Heart left ventricle (tissue), 16 donors: ENCODE measurements around the gene ZNF275. TPM values are rescaled to one million over a fixed set of nuclear protein-coding genes. Genes with fewer than 3 reads are reported as not detected.

ENCODE experiments used
- ATAC-seq, 4 donors: fragments of 200-7000 bp; cut with Tn5 transposase; one replicate each; pipeline ENCODE4 v1.9.1; 2020 to 2022; ENCODE audit warnings: moderate library complexity in 4 of 4, mild to moderate bottlenecking in 3 of 4, moderate number of reproducible peaks in 1 of 4
- DNase-seq, 5 donors: peaks; one replicate each; pipeline ENCODE4 v3.0.0-alpha.2; 2020
- H3K27ac ChIP-seq, 12 donors: fragments of 200-600 bp; sonication (generic) in 4 of 12; one replicate each; pipeline versions ENCODE4 v1.5.0 to v1.8.0; 2016 to 2022; ENCODE audit warnings: mild to moderate bottlenecking in 2 of 12
- H3K27me3 ChIP-seq, 9 donors: fragments of 200-600 bp; sonication (generic) in 2 of 9; one replicate each; pipeline versions ENCODE4 v1.5.1 to v1.8.0; 2016 to 2022; ENCODE audit warnings: mild to moderate bottlenecking in 3 of 9
- H3K36me3 ChIP-seq, 9 donors: fragments of 200-600 bp; sonication (generic) in 2 of 9; one replicate each; pipeline versions ENCODE4 v1.5.0 to v1.8.0; 2018 to 2022; ENCODE audit warnings: mild to moderate bottlenecking in 2 of 9
- H3K4me1 ChIP-seq, 12 donors: fragments of 200-600 bp; sonication (generic) in 4 of 12; one replicate each; pipeline versions ENCODE4 v1.5.0 to v1.8.0; 2016 to 2022; ENCODE audit warnings: mild to moderate bottlenecking in 3 of 12
- H3K4me3 ChIP-seq, 12 donors: fragments of 200-600 bp; sonication (generic) in 4 of 12; one replicate each; pipeline versions ENCODE4 v1.5.0 to v1.8.0; 2017 to 2022; ENCODE audit warnings: mild to moderate bottlenecking in 9 of 12, moderate library complexity in 4 of 12
- H3K9me3 ChIP-seq, 12 donors: fragments of 200-600 bp; sonication (generic) in 4 of 12; one replicate each; pipeline versions ENCODE4 v1.5.0 to v1.8.0; 2016 to 2022; ENCODE audit warnings: mild to moderate bottlenecking in 1 of 12
- POLR2A ChIP-seq, 2 donors: fragments of 450-650 bp; IDR thresholded peaks; one replicate each; pipeline ENCODE4 v1.6.1; 2017; ENCODE audit warnings: antibody characterized with exemption in 2 of 2, mild to moderate bottlenecking in 2 of 2, moderate library complexity in 2 of 2
- WGBS, 4 donors: extraction: QIAGEN DNeasy Blood & Tissue Kit in 2 of 4; methylation state at CpG; one replicate each; pipeline versions ENCODE4 v1.1.5 to v1.1.7; 2013 to 2018; 5-methylcytosine and 5-hydroxymethylcytosine counted together
- intact Hi-C, 10 donors: fragments of 100-400 bp; cut with DNase I; formaldehyde crosslinking; loops; one replicate each; pipeline versions ENCODE4 v1.11.1 to v1.14.2; 2022
- polyA plus RNA-seq, 2 donors: library from polyadenylated mRNA; stranded (reverse); fragments of 200-250 nt; gene quantifications; one replicate each; pipeline ENCODE4 v1.2.3, GENCODE V29; 2013
- total RNA-seq, 9 donors: library from RNA; depleted of rRNA in 2 of 9; stranded (reverse); fragments of >200 nt in 2 of 9; fragmentation: NEBNext Ultra II Directional in 3 of 9; extraction: Animal tissue kit (Norgen Biotek cat#: 25700) in 3 of 9; gene quantifications; one replicate each; pipeline versions ENCODE4 v1.1.0 to v1.2.4, GENCODE V29; 2016 to 2023
- TF ChIP-seq, protein P1 (sequence below), 12 donors: fragments of 200-600 bp; sonication (generic) in 4 of 12; IDR thresholded peaks; one replicate each; pipeline versions ENCODE4 v1.5.0 to v1.8.0; 2018 to 2022; ENCODE audit warnings: antibody characterized with exemption in 12 of 12, mild to moderate bottlenecking in 5 of 12
- donor health status: ischemic (EF 13 %, LVEDD 7.1; RV severe dilation, severe dysfunction).
- donor health status: healthy with polysubstance abuse.
- donor health status: DM: no; HTN: yes; CAD: no.
- donor health status: DM: no; HTN: no; CAD: no.
- donor health status: ischemic (EF 25% LVEDD 6.9; RV normal size, moderate dysfunction).
- donor health status: ischemic (EF 25% LVEDD 5.7; RV mildly dilated, moderate dysfunction).
- donor health status: healthy.
- donor health status: DM: yes; HTN: yes; CAD: no.
- donor health status: ischemic (EF 35%, LVEDD 5.7; RV mildly dilated, moderate dysfunction).
- donor health status: nonischemic (EF 11% LVEDD 7.7; RV severe dilation, severe dysfunction).
- donor health status: DM: yes; HTN: yes; CAD: no.
- donor health status: PGD.
- donor health status: ischemic (EF 29% LVEDD 5.4; RV normal size, mild dysfunction).
- donor health status: nonischemic (EF 23%, LVEDD 6.1; RV moderate dilation, normal function).

The ZNF275 gene
- total and polyA plus RNA-seq, 11 donors, result 2.1 to 8.6 (median 7.8) TPM

- Histone ChIP-seq H3K9me3 (no peaks in the 10 kb centered on the region), H3K36me3 (no peaks in the 10 kb centered on the region), H3K27ac (no peak overlapping the region), H3K27me3 (peaks cover 0 to 25% (median 0%) of the 10 kb centered on the region in 9 donors), H3K4me3 (no peak overlapping the region), H3K4me1 (no peaks in the 10 kb centered on the region)
- DNase-seq (no peak), ATAC-seq (no peak)
- WGBS, 4 donors, result 44 to 68% (median 58%) methylated on average over 5 of the region's 5 CpGs
- TF ChIP-seq POLR2A (IDR thresholded peaks at IDR 0.05), result no peak
- TF ChIP-seq, protein P1, sequence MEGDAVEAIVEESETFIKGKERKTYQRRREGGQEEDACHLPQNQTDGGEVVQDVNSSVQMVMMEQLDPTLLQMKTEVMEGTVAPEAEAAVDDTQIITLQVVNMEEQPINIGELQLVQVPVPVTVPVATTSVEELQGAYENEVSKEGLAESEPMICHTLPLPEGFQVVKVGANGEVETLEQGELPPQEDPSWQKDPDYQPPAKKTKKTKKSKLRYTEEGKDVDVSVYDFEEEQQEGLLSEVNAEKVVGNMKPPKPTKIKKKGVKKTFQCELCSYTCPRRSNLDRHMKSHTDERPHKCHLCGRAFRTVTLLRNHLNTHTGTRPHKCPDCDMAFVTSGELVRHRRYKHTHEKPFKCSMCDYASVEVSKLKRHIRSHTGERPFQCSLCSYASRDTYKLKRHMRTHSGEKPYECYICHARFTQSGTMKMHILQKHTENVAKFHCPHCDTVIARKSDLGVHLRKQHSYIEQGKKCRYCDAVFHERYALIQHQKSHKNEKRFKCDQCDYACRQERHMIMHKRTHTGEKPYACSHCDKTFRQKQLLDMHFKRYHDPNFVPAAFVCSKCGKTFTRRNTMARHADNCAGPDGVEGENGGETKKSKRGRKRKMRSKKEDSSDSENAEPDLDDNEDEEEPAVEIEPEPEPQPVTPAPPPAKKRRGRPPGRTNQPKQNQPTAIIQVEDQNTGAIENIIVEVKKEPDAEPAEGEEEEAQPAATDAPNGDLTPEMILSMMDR (IDR thresholded peaks at IDR 0.05), result no peak
- intact Hi-C loops, result no loop called here
Measured at GRCh38 chrX:153299855-153300254, 34.1 kb upstream of the ZNF275 start.

GRCh38 chrX:153301746-153302145 lies 32.2 kb upstream of the ZNF275 start:
- no peak for DNase-seq
- H3K4me1 ChIP-seq, result no peaks in the 10 kb centered on the region

DNA sequence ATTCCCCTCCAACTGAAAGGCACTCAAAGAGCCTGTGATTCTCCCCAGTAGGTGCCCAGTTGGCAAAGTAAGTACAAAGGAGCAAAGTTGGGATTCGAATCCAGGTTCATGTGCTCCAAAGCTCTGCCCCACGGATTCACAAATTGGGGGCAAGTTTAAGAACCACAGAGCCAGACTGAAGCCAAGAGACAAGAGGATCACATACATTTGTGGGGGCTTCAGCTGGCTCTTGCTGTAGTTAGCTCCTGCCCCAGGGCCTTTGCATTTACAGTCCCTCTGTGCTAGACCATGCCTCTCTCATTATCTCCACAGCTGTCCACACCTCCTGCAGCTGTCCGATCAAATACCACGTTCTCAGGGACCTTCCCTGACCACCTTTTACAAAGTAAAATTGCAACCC lies 31.2 kb upstream of the ZNF275 start:
- Histone ChIP-seq H3K9me3 (no peaks in the 10 kb centered on the region), H3K27me3 (peaks cover 0 to 20% (median 0%) of the 10 kb centered on the region in 9 donors), H3K4me3 (no peak overlapping the region), H3K36me3 (no peaks in the 10 kb centered on the region), H3K4me1 (no peaks in the 10 kb centered on the region), H3K27ac (no peak overlapping the region)
- ATAC-seq, result no peak
- DNase-seq, result no peak
- TF ChIP-seq POLR2A (IDR thresholded peaks at IDR 0.05), result no peak
- TF ChIP-seq, protein P1 (IDR thresholded peaks at IDR 0.05), result no peak
- intact Hi-C loops, result no loop called here
- WGBS, 4 donors, result 55 to 71% (median 68%) methylated on average over 4 of the region's 4 CpGs

More at GRCh38 chrX:153301746-153302145, 32.2 kb upstream of the ZNF275 start:
- ATAC-seq, result no peak
- intact Hi-C loops, result no loop called here
- Histone ChIP-seq H3K9me3 (no peaks in the 10 kb centered on the region), H3K4me3 (no peak overlapping the region), H3K27ac (no peak overlapping the region), H3K27me3 (peaks cover 0 to 25% (median 0%) of the 10 kb centered on the region in 9 donors), H3K36me3 (no peaks in the 10 kb centered on the region)
- 77 to 85% (median 82%) methylated on average over 3 of the region's 3 CpGs for WGBS, 4 donors
- TF ChIP-seq POLR2A (IDR thresholded peaks at IDR 0.05), result no peak
- TF ChIP-seq, protein P1 (IDR thresholded peaks at IDR 0.05), result no peak

- Histone ChIP-seq H3K4me1 (no peaks in the 10 kb centered on the region), H3K27me3 (peaks cover 0 to 20% (median 0%) of the 10 kb centered on the region in 9 donors), H3K9me3 (no peaks in the 10 kb centered on the region), H3K36me3 (no peaks in the 10 kb centered on the region), H3K27ac (no peak overlapping the region), H3K4me3 (no peak overlapping the region)
- no peak for ATAC-seq
- DNase-seq, result no peak
- intact Hi-C loops, result no loop called here
- 52 to 65% (median 59%) methylated on average over 12 of the region's 12 CpGs for WGBS, 4 donors
- TF ChIP-seq, protein P1 (IDR thresholded peaks at IDR 0.05), result no peak
- no peak for TF ChIP-seq POLR2A (IDR thresholded peaks at IDR 0.05)
Measured at GRCh38 chrX:153303276-153304262, 30.4 kb upstream of the ZNF275 start.
